ENCODE measurements around the gene TMEM163. TPM values are rescaled to one million over a fixed set of nuclear protein-coding genes. Genes with fewer than 3 reads are reported as not detected.

Gene TMEM163
- total RNA-seq, 1 donor from 2014 or later: 0.18 TPM

- DNase-seq (ENCODE audit: low read depth) (no peak), FAIRE-seq (no peak)
- Histone ChIP-seq H3K36me3 (ENCODE audit: insufficient read depth, low read length) (no peaks in the 10 kb centered on the region), H3K27ac (ENCODE audit: low read depth, low read length) (no peak overlapping the region), H3K4me1 (ENCODE audit: insufficient read depth, low read length) (no peaks in the 10 kb centered on the region), H3K9me3 (ENCODE audit: insufficient read depth, low read depth, low read length) (no peaks in the 10 kb centered on the region), H3K9ac (ENCODE audit: low read length) (no peak overlapping the region), H3K4me2 (ENCODE audit: low read length) (no peak overlapping the region), H3K79me2 (ENCODE audit: insufficient read depth, low read length) (no peaks in the 10 kb centered on the region), H2AFZ (ENCODE audit: low read depth, low read length) (no peak overlapping the region), H4K20me1 (ENCODE audit: insufficient read depth, low read length) (no peaks in the 10 kb centered on the region), H3K4me3 (ENCODE audit: insufficient read depth, low read depth, low read length) (no peak overlapping the region), H3K27me3 (ENCODE audit: insufficient read depth, low read length) (no peaks in the 10 kb centered on the region)
- H3K36me3 Mint-ChIP-seq (ENCODE audit: low read depth, unreplicated experiment): no peaks in the 10 kb centered on the region
- no peaks in the 10 kb centered on the region for H3K9me3 Mint-ChIP-seq (ENCODE audit: unreplicated experiment)
- no peak overlapping the region for H3K27ac Mint-ChIP-seq (ENCODE audit: unreplicated experiment)
- H3K4me1 Mint-ChIP-seq (ENCODE audit: low read depth, unreplicated experiment): peaks cover 9% of the 10 kb centered on the region
- TF ChIP-seq CTCF (IDR thresholded peaks at IDR 0.05; ENCODE audit: insufficient read depth, low read depth, low read length) (no peak), EZH2 (IDR thresholded peaks at IDR 0.05; ENCODE audit: insufficient read depth, low read length) (no peak)
- H3K27me3 Mint-ChIP-seq (ENCODE audit: low read depth, unreplicated experiment): no peaks in the 10 kb centered on the region
- no peak overlapping the region for H3K4me3 Mint-ChIP-seq (ENCODE audit: unreplicated experiment)
These were observed 205.9 kb downstream of the TMEM163 start for GRCh38 chr2:134512734-134513464.

- H3K4me3 Mint-ChIP-seq (ENCODE audit: unreplicated experiment): no peak overlapping the region
These were observed 210.4 kb downstream of the TMEM163 start for GRCh38 chr2:134508391-134508790.

More at GRCh38 chr2:134508391-134508790, 210.4 kb downstream of the TMEM163 start:
- FAIRE-seq (no peak), DNase-seq (ENCODE audit: low read depth) (no peak)
- peaks cover 7% of the 10 kb centered on the region for H3K4me1 Mint-ChIP-seq (ENCODE audit: low read depth, unreplicated experiment)
- Histone ChIP-seq H3K4me2 (ENCODE audit: low read length) (no peak overlapping the region), H3K79me2 (ENCODE audit: insufficient read depth, low read length) (no peaks in the 10 kb centered on the region), H4K20me1 (ENCODE audit: insufficient read depth, low read length) (no peaks in the 10 kb centered on the region), H3K9ac (ENCODE audit: low read length) (no peak overlapping the region), H2AFZ (ENCODE audit: low read depth, low read length) (no peak overlapping the region), H3K4me1 (ENCODE audit: insufficient read depth, low read length) (no peaks in the 10 kb centered on the region), H3K4me3 (ENCODE audit: insufficient read depth, low read depth, low read length) (no peak overlapping the region), H3K27me3 (ENCODE audit: insufficient read depth, low read length) (peaks cover 2% of the 10 kb centered on the region), H3K27ac (ENCODE audit: low read depth, low read length) (no peak overlapping the region), H3K9me3 (ENCODE audit: insufficient read depth, low read depth, low read length) (no peaks in the 10 kb centered on the region), H3K36me3 (ENCODE audit: insufficient read depth, low read length) (no peaks in the 10 kb centered on the region)
- no peaks in the 10 kb centered on the region for H3K36me3 Mint-ChIP-seq (ENCODE audit: low read depth, unreplicated experiment)
- no peaks in the 10 kb centered on the region for H3K27me3 Mint-ChIP-seq (ENCODE audit: low read depth, unreplicated experiment)
- TF ChIP-seq CTCF (IDR thresholded peaks at IDR 0.05; ENCODE audit: insufficient read depth, low read depth, low read length) (no peak), EZH2 (IDR thresholded peaks at IDR 0.05; ENCODE audit: insufficient read depth, low read length) (no peak)
- no peak overlapping the region for H3K27ac Mint-ChIP-seq (ENCODE audit: unreplicated experiment)
- H3K9me3 Mint-ChIP-seq (ENCODE audit: unreplicated experiment): peaks cover 3% of the 10 kb centered on the region

All from astrocyte (in vitro differentiated cells and primary cell).